GM21367 (cell line): ENCODE results near the gene TMX1.

Experiments used
- ATAC-seq: cut with Tn5 transposase; IDR thresholded peaks from one replicate; pipeline ENCODE4 v1.9.1; 2021; ENCODE audit not compliant: unreplicated experiment

Gene TMX1

GRCh38 chr14:51293149-51293911, 53.3 kb downstream of the TMX1 start:
- ATAC-seq: no peak

GRCh38 chr14:51293912-51294389, 53.9 kb downstream of the TMX1 start:
- no peak for ATAC-seq

GRCh38 chr14:51294951-51295525, 55.0 kb downstream of the TMX1 start:
- ATAC-seq: no peak

- no peak for ATAC-seq
Observed at GRCh38 chr14:51295646-51296263, 55.7 kb downstream of the TMX1 start.

GRCh38 chr14:51297066-51297465, 57.0 kb downstream of the TMX1 start:
- no peak for ATAC-seq

- no peak for ATAC-seq
Observed at GRCh38 chr14:51298895-51299294, 58.8 kb downstream of the TMX1 start.

- ATAC-seq: no peak
Observed at GRCh38 chr14:51302295-51303030, 62.4 kb downstream of the TMX1 start.

- no peak for ATAC-seq
Observed at GRCh38 chr14:51304438-51304837, 64.4 kb downstream of the TMX1 start.

- no peak for ATAC-seq
Observed at GRCh38 chr14:51304941-51305340, 64.9 kb downstream of the TMX1 start.

GRCh38 chr14:51305751-51306150, 65.7 kb downstream of the TMX1 start:
- no peak for ATAC-seq
